Suprapubic skin (tissue), 4 donors: Measurements from ENCODE around the gene ZNF205.

Experiments used
- CTCF ChIP-seq, 2 donors: fragments of 200-600 bp in 1 of 2; fragments of 450-650 bp in 1 of 2; sonication (generic) in 1 of 2; IDR thresholded peaks; one replicate each; pipeline ENCODE4 v1.5.1; 2016 to 2019; ENCODE audit warnings: antibody characterized with exemption in 2 of 2, mild to moderate bottlenecking in 1 of 2, moderate library complexity in 1 of 2
- EP300 ChIP-seq: sonication (generic); formaldehyde crosslinking; IDR thresholded peaks from one replicate; pipeline ENCODE4 v1.6.1; 2017; ENCODE audit warnings: antibody characterized with exemption
- POLR2A ChIP-seq, 2 donors: fragments of 450-650 bp; IDR thresholded peaks; one replicate each; pipeline ENCODE4 v1.6.1; 2017; ENCODE audit warnings: antibody characterized with exemption in 2 of 2, mild to moderate bottlenecking in 2 of 2, moderate library complexity in 2 of 2
- POLR2AphosphoS5 ChIP-seq, 3 donors: sonication (generic); formaldehyde crosslinking; IDR thresholded peaks; one replicate each; pipeline ENCODE4 v1.6.1; 2017; ENCODE audit warnings: antibody characterized with exemption in 3 of 3

GRCh38 chr16:3158026-3158509, 45.7 kb downstream of the ZNF205 start:
- TF ChIP-seq POLR2AphosphoS5 (IDR thresholded peaks at IDR 0.05) (no peak), CTCF (IDR thresholded peaks at IDR 0.05) (no peak), POLR2A (IDR thresholded peaks at IDR 0.05) (no peak), EP300 (no peak)
